AG04450 (cell line): ENCODE data around the gene MPDZ. TPM values are rescaled to one million over a fixed set of nuclear protein-coding genes. Genes with fewer than 3 reads are reported as not detected.
"Not testable (repeated sequence)": the region's sequence is repeated elsewhere in the genome, so short reads cannot be mapped to it uniquely, and the experiment has no call there.

Source experiments
- CTCF ChIA-PET: fragments of 300-600, 350-600 bp; formaldehyde crosslinking; extraction: SDS; loops from one replicate; lab custom pipeline; 2022; ENCODE audit warnings: antibody characterized with exemption, inconsistent platforms; lab: Charles Lee
- POLR2A ChIA-PET: fragments of 350-600 bp; formaldehyde crosslinking; extraction: SDS; loops from one replicate; lab custom pipeline; 2021; ENCODE audit warnings: antibody characterized with exemption, inconsistent platforms; lab: Yijun Ruan, JAX
- DNase-seq: peaks from one replicate; pipeline ENCODE4 v3.0.0-alpha.2; 2011; ENCODE audit warnings: low read depth, low spot score
- H3K27ac ChIP-seq: one replicate; pipeline ENCODE4 v1.5.1; 2012; ENCODE audit warnings: low read depth, low read length, control low read depth
- H3K27me3 ChIP-seq: one replicate; pipeline ENCODE4 v1.6.0; 2012; ENCODE audit warnings: low read length; ENCODE audit not compliant: control insufficient read depth, insufficient read depth
- H3K4me3 ChIP-seq: 2 replicates; pipeline ENCODE4 v1.5.1; 2011; ENCODE audit warnings: mild to moderate bottlenecking, low read depth, low read length, control low read depth
- H3K9me3 ChIP-seq: 2 replicates; pipeline ENCODE4 v1.5.1; 2012; ENCODE audit warnings: low read length; ENCODE audit not compliant: control insufficient read depth, insufficient read depth
- polyA plus RNA-seq: library from polyadenylated mRNA; depleted of rRNA; stranded (reverse); fragments of >200 nt; gene quantifications from 2 replicates; pipeline ENCODE4 v1.2.3, GENCODE V29; 2011
- TF ChIP-seq, protein P1 (sequence below): IDR thresholded peaks from 2 replicates; pipeline ENCODE4 v1.5.1; 2011; ENCODE audit warnings: low read depth, low read length, control low read depth, inconsistent platforms

The MPDZ gene
- polyA plus RNA-seq, 1 experiment, result 31.6 TPM

- Histone ChIP-seq H3K27ac (no peak overlapping the region), H3K27me3 (no peaks in the 10 kb centered on the region), H3K9me3 (no peaks in the 10 kb centered on the region), H3K4me3 (no peak overlapping the region)
- no peak for DNase-seq
- CTCF ChIA-PET, result no interaction called here
- TF ChIP-seq, protein P1, sequence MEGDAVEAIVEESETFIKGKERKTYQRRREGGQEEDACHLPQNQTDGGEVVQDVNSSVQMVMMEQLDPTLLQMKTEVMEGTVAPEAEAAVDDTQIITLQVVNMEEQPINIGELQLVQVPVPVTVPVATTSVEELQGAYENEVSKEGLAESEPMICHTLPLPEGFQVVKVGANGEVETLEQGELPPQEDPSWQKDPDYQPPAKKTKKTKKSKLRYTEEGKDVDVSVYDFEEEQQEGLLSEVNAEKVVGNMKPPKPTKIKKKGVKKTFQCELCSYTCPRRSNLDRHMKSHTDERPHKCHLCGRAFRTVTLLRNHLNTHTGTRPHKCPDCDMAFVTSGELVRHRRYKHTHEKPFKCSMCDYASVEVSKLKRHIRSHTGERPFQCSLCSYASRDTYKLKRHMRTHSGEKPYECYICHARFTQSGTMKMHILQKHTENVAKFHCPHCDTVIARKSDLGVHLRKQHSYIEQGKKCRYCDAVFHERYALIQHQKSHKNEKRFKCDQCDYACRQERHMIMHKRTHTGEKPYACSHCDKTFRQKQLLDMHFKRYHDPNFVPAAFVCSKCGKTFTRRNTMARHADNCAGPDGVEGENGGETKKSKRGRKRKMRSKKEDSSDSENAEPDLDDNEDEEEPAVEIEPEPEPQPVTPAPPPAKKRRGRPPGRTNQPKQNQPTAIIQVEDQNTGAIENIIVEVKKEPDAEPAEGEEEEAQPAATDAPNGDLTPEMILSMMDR, result no peak
- POLR2A ChIA-PET, result no interaction called here
Observed at GRCh38 chr9:13228431-13228830, 51.1 kb downstream of the MPDZ start.

DNA sequence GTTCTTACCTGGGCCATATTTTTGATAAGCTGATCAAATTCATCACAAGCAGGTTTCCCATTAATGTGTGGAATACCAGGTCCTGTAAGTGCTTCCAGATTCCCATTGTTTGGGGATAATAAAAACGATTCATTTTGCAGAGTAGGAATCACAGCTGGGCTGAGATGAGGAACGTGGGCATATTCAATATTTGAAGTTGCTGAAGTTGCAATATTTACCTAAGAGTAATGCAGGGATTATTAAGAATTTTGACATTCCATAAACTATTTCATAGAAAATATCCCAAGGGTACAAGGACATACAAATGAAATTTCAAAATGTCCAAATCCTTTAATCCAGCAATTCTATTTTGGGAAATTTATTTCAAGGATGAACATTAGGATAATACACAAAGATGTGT, 55.1 kb downstream of the MPDZ start:
- no peaks in the 10 kb centered on the region for H3K9me3 ChIP-seq
- TF ChIP-seq, protein P1, result no peak
- H3K27ac ChIP-seq, result no peak overlapping the region
- ChIA-PET POLR2A (no interaction called here), CTCF (no interaction called here)
- H3K27me3 ChIP-seq, result no peaks in the 10 kb centered on the region
- no peak overlapping the region for H3K4me3 ChIP-seq
- DNase-seq, result no peak

DNA sequence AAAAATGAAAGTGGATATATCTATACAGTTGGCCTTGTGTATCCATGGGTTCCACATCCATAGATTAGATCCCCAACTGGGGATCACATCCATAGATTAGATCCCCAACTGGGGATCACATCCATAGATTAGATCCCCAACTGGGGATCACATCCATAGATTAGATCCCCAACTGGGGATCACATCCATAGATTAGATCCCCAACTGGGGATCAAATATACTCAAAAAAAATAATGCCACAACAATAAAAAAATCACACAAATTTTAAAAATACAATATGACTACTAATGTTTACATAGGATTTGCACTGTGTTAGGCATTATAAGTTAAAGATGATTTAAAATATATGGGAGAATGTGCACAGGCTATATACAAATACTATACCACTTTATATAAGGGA, 56.8 kb downstream of the MPDZ start:
- H3K4me3 ChIP-seq, H3K27me3 ChIP-seq, CTCF ChIA-PET, H3K9me3 ChIP-seq, POLR2A ChIA-PET, H3K27ac ChIP-seq, DNase-seq: not testable (repeated sequence)

DNA sequence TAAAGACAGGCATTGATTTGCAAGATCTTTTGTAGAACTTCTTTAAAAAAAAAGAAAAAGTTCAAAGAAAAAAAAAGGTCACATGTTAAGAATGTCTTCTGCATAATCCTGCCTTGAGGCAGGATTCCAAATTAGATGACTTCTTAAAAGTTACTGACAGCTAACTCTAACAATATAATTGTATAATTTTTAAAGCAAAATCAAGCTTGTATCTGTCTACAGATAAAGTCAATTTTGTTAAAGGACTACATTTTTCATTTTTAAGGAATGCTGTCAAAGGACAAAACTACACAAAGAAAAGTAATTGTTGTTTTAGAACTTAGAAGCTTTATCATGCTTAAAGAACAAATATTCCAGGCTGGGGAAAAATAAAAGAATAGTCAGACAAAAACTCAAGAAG, 57.8 kb downstream of the MPDZ start:
- TF ChIP-seq, protein P1, result no peak
- DNase-seq, result no peak
- POLR2A ChIA-PET, result interaction anchor here (0.5 kb wide), 1 partner anchor 99 kb away, joined by 3 read pairs; no protein-coding TSS in a partner anchor
- CTCF ChIA-PET, result interaction anchor here (1.6 kb wide), 1 partner anchor 136 kb away, joined by 3 read pairs; no protein-coding TSS in a partner anchor
- Histone ChIP-seq H3K4me3 (no peak overlapping the region), H3K27me3 (no peaks in the 10 kb centered on the region), H3K9me3 (no peaks in the 10 kb centered on the region), H3K27ac (no peak overlapping the region)

DNA sequence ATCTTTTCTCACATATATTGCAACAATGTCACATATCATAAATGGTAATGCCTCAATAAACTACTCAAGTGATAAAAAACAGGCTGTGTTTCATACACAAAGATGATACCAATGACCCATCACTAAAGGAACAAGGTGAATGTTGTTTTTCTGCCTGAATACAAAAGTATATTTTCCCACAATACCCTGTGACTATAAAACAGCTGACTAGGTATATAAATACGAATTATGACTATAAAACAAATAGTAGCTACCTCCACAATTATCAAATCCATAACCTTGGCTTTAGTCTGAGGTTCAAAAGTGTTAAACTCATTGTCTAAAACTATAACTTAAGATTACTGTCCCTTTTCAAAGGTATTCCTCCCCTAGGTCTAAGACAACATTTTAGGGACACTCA, 58.7 kb downstream of the MPDZ start:
- CTCF ChIA-PET, result interaction anchor here (1.2 to 1.6 kb wide), 2 partner anchors 131 to 136 kb away, joined by 3 to 4 read pairs; no protein-coding TSS in a partner anchor
- no peaks in the 10 kb centered on the region for H3K9me3 ChIP-seq
- TF ChIP-seq, protein P1, result no peak
- H3K27ac ChIP-seq, result no peak overlapping the region
- H3K27me3 ChIP-seq, result no peaks in the 10 kb centered on the region
- POLR2A ChIA-PET, result no interaction called here
- no peak for DNase-seq
- no peak overlapping the region for H3K4me3 ChIP-seq
